SU-DHL-6 (cell line): Measurements from ENCODE around the gene HOXC5.

Experiments used
- H2AFZ ChIP-seq: fragments of 200-600 bp; sonication (generic); 2 replicates; pipeline ENCODE4 v1.6.1; 2014; ENCODE audit warnings: low read depth, mild to moderate bottlenecking, moderate library complexity, mixed read lengths, antibody characterized with exemption, low read length; ENCODE audit not compliant: severe bottlenecking
- H3F3A ChIP-seq: fragments of 200-600 bp; shearing (Covaris generic); 2 replicates; pipeline ENCODE4 v1.6.0; 2016; ENCODE audit warnings: antibody characterized with exemption, mild to moderate bottlenecking; ENCODE audit not compliant: insufficient read depth
- H3K27ac ChIP-seq: fragments of 200-600 bp; sonication (generic); 2 replicates; pipeline ENCODE4 v1.5.1; 2016; ENCODE audit warnings: low read depth, mild to moderate bottlenecking, low read length, moderate library complexity, mixed read lengths
- H3K27me3 ChIP-seq: fragments of 200-600 bp; sonication (generic), shearing (Covaris generic); 2 replicates; pipeline ENCODE4 v1.6.0; 2014; ENCODE audit warnings: mild to moderate bottlenecking, low read length
- H3K36me3 ChIP-seq: fragments of 200-600 bp; sonication (generic); 2 replicates; pipeline ENCODE4 v1.6.1; 2014; ENCODE audit warnings: mild to moderate bottlenecking, low read length, mixed read lengths
- H3K4me2 ChIP-seq: fragments of 300-600, 200-600 bp; shearing (Covaris generic), sonication (generic); 2 replicates; pipeline ENCODE4 v1.6.0; 2014; ENCODE audit warnings: low read length, low read depth, mild to moderate bottlenecking; ENCODE audit not compliant: poor library complexity, severe bottlenecking
- H3K4me3 ChIP-seq: fragments of 200-600 bp; sonication (generic); 2 replicates; pipeline ENCODE4 v1.5.1; 2014; ENCODE audit warnings: antibody characterized with exemption, low read length, mild to moderate bottlenecking, mixed read lengths; ENCODE audit not compliant: insufficient read depth, poor library complexity, severe bottlenecking
- H3K79me2 ChIP-seq: fragments of 200-600 bp; sonication (generic); 2 replicates; pipeline ENCODE4 v1.6.1; 2014; ENCODE audit warnings: mild to moderate bottlenecking, low read length, moderate library complexity; ENCODE audit not compliant: insufficient read depth
- H3K9ac ChIP-seq: fragments of 200-600 bp; sonication (generic); 2 replicates; pipeline ENCODE4 v1.7.0; 2014; ENCODE audit warnings: mild to moderate bottlenecking, low read length
- H3K9me2 ChIP-seq: fragments of 200-600 bp; sonication (generic); replicated peaks from 2 replicates; pipeline ENCODE4 v1.6.1; 2014; ENCODE audit warnings: low read length; ENCODE audit not compliant: insufficient read depth
- H3K9me3 ChIP-seq: fragments of 200-600 bp; sonication (generic); 2 replicates; pipeline ENCODE4 v1.6.1; 2014; ENCODE audit warnings: low read length, mixed read lengths; ENCODE audit not compliant: insufficient read depth
- H4K20me1 ChIP-seq: fragments of 200-600 bp; sonication (generic); 2 replicates; pipeline ENCODE4 v1.6.1; 2014; ENCODE audit warnings: low read depth, mild to moderate bottlenecking, antibody characterized with exemption, low read length, moderate library complexity, mixed read lengths
- CTCF ChIP-seq: fragments of 200-600 bp; sonication (generic); IDR thresholded peaks from one replicate; pipeline ENCODE4 v1.5.1; 2017; ENCODE audit warnings: antibody characterized with exemption, mild to moderate bottlenecking, low read length, moderate library complexity; ENCODE audit not compliant: insufficient read depth, poor library complexity, severe bottlenecking
- EZH2phosphoT487 ChIP-seq: fragments of 200-600 bp; sonication (generic), shearing (Covaris generic); conservative IDR thresholded peaks from 2 replicates; pipeline ENCODE4 v1.6.1; 2018; ENCODE audit warnings: mild to moderate bottlenecking, antibody characterized with exemption, low read length, moderate library complexity, mixed read lengths

The HOXC5 gene

GRCh38 chr12:53996240-53997203, 36.3 kb upstream of the HOXC5 start:
- H3K4me2 ChIP-seq, result no peak overlapping the region
- H4K20me1 ChIP-seq, result no peaks in the 10 kb centered on the region
- no peaks in the 10 kb centered on the region for H3K9me2 ChIP-seq
- no peak overlapping the region for H3K4me3 ChIP-seq
- H3K9ac ChIP-seq, result no peak overlapping the region
- TF ChIP-seq EZH2phosphoT487 (no peak), CTCF (no peak)
- no peaks in the 10 kb centered on the region for H3F3A ChIP-seq
- H2AFZ ChIP-seq, result no peak overlapping the region
- no peaks in the 10 kb centered on the region for H3K27me3 ChIP-seq
- no peaks in the 10 kb centered on the region for H3K9me3 ChIP-seq
- no peak overlapping the region for H3K27ac ChIP-seq
- H3K36me3 ChIP-seq, result no peaks in the 10 kb centered on the region
- no peaks in the 10 kb centered on the region for H3K79me2 ChIP-seq

- TF ChIP-seq EZH2phosphoT487 (no peak), CTCF (no peak)
- Histone ChIP-seq H3K79me2 (no peaks in the 10 kb centered on the region), H3K27me3 (no peaks in the 10 kb centered on the region), H3K27ac (no peak overlapping the region), H3K9me3 (no peaks in the 10 kb centered on the region), H3K9me2 (no peaks in the 10 kb centered on the region), H3F3A (no peaks in the 10 kb centered on the region), H3K36me3 (no peaks in the 10 kb centered on the region), H2AFZ (no peak overlapping the region), H3K4me2 (no peak overlapping the region), H3K9ac (no peak overlapping the region), H3K4me3 (no peak overlapping the region), H4K20me1 (no peaks in the 10 kb centered on the region)
These were observed 35.4 kb upstream of the HOXC5 start for GRCh38 chr12:53997204-53998109.

GRCh38 chr12:53998110-53998899, 34.5 kb upstream of the HOXC5 start:
- TF ChIP-seq EZH2phosphoT487 (no peak), CTCF (no peak)
- Histone ChIP-seq H3K9ac (no peak overlapping the region), H3K9me2 (no peaks in the 10 kb centered on the region), H3F3A (no peaks in the 10 kb centered on the region), H2AFZ (no peak overlapping the region), H3K9me3 (no peaks in the 10 kb centered on the region), H3K4me3 (no peak overlapping the region), H3K27me3 (no peaks in the 10 kb centered on the region), H3K36me3 (no peaks in the 10 kb centered on the region), H3K79me2 (no peaks in the 10 kb centered on the region), H3K27ac (no peak overlapping the region), H3K4me2 (no peak overlapping the region), H4K20me1 (no peaks in the 10 kb centered on the region)
